WTC11 (cell line): ENCODE measurements around the gene CHST13.

ENCODE experiments used
- MXD4 ChIP-seq: fragments of 250-450 bp; sonication (Bioruptor Pico); IDR thresholded peaks from 2 replicates; pipeline ENCODE4 v1.8.0; 2021; ENCODE audit warnings: mild to moderate bottlenecking, moderate library complexity, borderline replicate concordance
- TP53 ChIP-seq: sonication (generic); formaldehyde crosslinking; IDR thresholded peaks from 2 replicates; pipeline ENCODE4 v1.8.1; 2023; ENCODE audit warnings: mild to moderate bottlenecking, missing genetic modification reagents
- TF ChIP-seq, protein P1 (sequence below): sonication (generic); formaldehyde crosslinking; IDR thresholded peaks from 2 replicates; pipeline ENCODE4 v1.8.1; 2022; ENCODE audit warnings: low read depth, mild to moderate bottlenecking, moderate library complexity, missing genetic modification reagents, borderline replicate concordance
- TF ChIP-seq, protein P2 (sequence below): fragments of 200-600 bp; IDR thresholded peaks from 2 replicates; pipeline ENCODE4 v1.8.0; 2022; ENCODE audit warnings: antibody characterized with exemption

DNA sequence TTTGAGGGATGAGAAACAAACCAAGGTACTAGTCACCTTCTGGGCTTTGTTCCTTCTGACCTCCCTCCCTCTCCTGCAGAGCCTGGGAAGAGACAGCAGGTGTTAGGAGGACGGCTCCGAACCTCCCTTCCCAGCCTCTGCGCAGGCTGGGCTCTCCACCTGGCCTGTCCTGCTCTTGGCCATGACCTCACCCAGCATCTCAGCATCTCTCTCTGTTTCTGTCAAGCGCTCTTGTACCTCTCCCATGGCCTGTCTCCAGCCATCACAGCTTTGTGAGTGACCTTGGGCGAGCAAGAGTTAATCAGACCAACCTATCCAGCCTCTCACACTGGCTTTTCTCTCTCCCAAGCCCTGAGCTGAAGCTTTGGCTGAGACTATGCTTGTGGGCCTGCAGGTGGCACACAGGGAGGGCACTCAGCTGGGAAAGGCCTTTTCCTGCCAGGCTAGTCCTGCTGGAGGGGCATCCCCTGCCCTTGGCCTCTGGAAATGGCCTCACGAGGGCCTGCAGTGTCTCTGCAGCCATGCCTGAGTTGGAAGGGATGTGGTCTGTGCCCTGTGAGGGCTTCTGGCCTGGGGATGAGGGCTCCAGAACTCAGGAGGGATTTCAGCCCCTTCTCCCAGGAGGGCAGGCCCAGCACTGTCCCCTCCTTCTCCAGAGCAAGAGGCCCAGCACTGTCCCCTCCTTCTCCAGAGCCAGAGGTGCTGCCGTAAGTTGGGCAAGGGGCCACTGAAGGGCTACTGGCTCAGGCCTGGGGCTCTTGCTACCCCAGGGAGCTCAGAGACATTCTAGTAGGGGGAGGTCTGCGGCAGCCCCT lies 2.1 kb downstream of the CHST13 start:
- TF ChIP-seq, protein P1, sequence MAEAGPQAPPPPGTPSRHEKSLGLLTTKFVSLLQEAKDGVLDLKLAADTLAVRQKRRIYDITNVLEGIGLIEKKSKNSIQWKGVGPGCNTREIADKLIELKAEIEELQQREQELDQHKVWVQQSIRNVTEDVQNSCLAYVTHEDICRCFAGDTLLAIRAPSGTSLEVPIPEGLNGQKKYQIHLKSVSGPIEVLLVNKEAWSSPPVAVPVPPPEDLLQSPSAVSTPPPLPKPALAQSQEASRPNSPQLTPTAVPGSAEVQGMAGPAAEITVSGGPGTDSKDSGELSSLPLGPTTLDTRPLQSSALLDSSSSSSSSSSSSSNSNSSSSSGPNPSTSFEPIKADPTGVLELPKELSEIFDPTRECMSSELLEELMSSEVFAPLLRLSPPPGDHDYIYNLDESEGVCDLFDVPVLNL (CRISPR knock-in tag), result no peak
- TF ChIP-seq, protein P2, sequence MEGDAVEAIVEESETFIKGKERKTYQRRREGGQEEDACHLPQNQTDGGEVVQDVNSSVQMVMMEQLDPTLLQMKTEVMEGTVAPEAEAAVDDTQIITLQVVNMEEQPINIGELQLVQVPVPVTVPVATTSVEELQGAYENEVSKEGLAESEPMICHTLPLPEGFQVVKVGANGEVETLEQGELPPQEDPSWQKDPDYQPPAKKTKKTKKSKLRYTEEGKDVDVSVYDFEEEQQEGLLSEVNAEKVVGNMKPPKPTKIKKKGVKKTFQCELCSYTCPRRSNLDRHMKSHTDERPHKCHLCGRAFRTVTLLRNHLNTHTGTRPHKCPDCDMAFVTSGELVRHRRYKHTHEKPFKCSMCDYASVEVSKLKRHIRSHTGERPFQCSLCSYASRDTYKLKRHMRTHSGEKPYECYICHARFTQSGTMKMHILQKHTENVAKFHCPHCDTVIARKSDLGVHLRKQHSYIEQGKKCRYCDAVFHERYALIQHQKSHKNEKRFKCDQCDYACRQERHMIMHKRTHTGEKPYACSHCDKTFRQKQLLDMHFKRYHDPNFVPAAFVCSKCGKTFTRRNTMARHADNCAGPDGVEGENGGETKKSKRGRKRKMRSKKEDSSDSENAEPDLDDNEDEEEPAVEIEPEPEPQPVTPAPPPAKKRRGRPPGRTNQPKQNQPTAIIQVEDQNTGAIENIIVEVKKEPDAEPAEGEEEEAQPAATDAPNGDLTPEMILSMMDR, result no peak
- TF ChIP-seq MXD4 (no peak), TP53 (CRISPR knock-in tag) (no peak)
